Measurements from ENCODE around the gene NPAS1. TPM values are rescaled to one million over a fixed set of nuclear protein-coding genes. Genes with fewer than 3 reads are reported as not detected.

The NPAS1 gene
- total and polyA plus RNA-seq, 2 of the 8 experiments (the other 6 are each of a cell fraction or from before 2014, with no cell fraction given): 9.9 to 13.9 TPM

DNA sequence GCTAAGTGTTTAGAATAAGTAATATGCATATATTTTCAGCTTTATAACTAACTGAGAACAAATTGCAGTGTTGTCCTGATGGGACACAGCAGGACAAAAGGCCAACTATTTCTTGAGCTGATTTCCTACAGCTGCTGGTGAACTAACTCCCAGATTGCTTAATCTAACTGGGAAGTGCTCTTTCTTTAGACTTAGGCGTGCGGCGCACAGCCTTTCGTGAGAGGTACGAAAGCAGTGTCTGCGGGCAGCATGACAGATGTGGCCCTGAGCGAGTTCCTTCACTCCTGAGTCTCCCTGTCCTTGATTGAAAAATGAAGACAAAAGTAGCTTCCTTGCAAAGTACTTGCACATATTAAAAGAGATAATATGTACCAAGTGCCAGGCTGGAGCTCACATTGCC, 47.3 kb upstream of the NPAS1 start:
- FAIRE-seq: no peak
- 91% methylated on average over 7 of the region's 7 CpGs; no CpG with 5 or more reads in 1 of the 2 experiments for WGBS, 2 experiments (ENCODE audit: extremely low coverage in 1 of 2, insufficient coverage in 1 of 2, insufficient read length in 1 of 2, insufficient replicate concordance in 2 of 2, low coverage in 1 of 2, low lambda C conversion rate in 2 of 2, missing lambda C conversion rate in 1 of 2)
- H2BK5ac ChIP-seq (ENCODE audit: low read depth, low read length): no peak overlapping the region
- H4K5ac ChIP-seq (ENCODE audit: insufficient read length, low read depth, low read length): no peak overlapping the region
- H2BK12ac ChIP-seq (ENCODE audit: low read depth, low read length): no peak overlapping the region
- no peaks in the 10 kb centered on the region for H3K9me3 ChIP-seq (ENCODE audit: insufficient read depth in 2 of 2, low read depth in 1 of 2, low read length in 1 of 2)
- ChIA-PET CTCF (ENCODE audit: partially characterized antibody) (interaction anchor here (0.5 to 2.7 kb wide), 5 partner anchors 19 to 1807 kb away, joined by 3 to 16 read pairs (median 4); no protein-coding TSS in a partner anchor), POLR2A (ENCODE audit: partially characterized antibody) (interaction anchor here (0.8 to 1.9 kb wide), 5 partner anchors 9 to 111 kb away, joined by 3 to 7 read pairs (median 3); no protein-coding TSS in a partner anchor)
- no peak overlapping the region for H4K8ac ChIP-seq (ENCODE audit: extremely low read depth, insufficient read depth, low read length)
- no peak overlapping the region for H3K56ac ChIP-seq (replicated peaks; ENCODE audit: insufficient read length, low read depth, low read length)
- DNase-seq (ENCODE audit: low read depth in 1 of 2, low spot score in 2 of 2): no peak
- no peak overlapping the region for H3K9ac ChIP-seq (replicated peaks in 1 of 4; ENCODE audit: extremely low read depth in 1 of 4, low read depth in 3 of 4, low read length in 3 of 4)
- peaks cover 4% of the 10 kb centered on the region for H3K79me1 ChIP-seq (ENCODE audit: low read depth, low read length)
- no peak overlapping the region for H3K14ac ChIP-seq (ENCODE audit: insufficient read length)
- no peak overlapping the region for H3K27ac ChIP-seq (ENCODE audit: low read depth, low read length)
- no peak overlapping the region for H3K4ac ChIP-seq (replicated peaks; ENCODE audit: insufficient read length, low read depth, low read length)
- no peaks in the 10 kb centered on the region for H3K23me2 ChIP-seq (ENCODE audit: low read depth, low read length)
- TF ChIP-seq CBX8 (IDR thresholded peaks at IDR 0.05; ENCODE audit: borderline replicate concordance, low read depth, low read length): no peak
- TF ChIP-seq HDAC2 (IDR thresholded peaks at IDR 0.05; ENCODE audit: borderline replicate concordance in 1 of 2, low read depth in 2 of 2, low read length in 2 of 2): no peak
- TF ChIP-seq RBBP5 (IDR thresholded peaks at IDR 0.05; ENCODE audit: borderline replicate concordance, low read depth, low read length): no peak
- TF ChIP-seq RFX5 (IDR thresholded peaks at IDR 0.05; ENCODE audit: borderline replicate concordance, low read depth, low read length): no peak
- no peak for TF ChIP-seq SP2 (IDR thresholded peaks at IDR 0.05; ENCODE audit: low read length)
- TF ChIP-seq, protein P1, sequence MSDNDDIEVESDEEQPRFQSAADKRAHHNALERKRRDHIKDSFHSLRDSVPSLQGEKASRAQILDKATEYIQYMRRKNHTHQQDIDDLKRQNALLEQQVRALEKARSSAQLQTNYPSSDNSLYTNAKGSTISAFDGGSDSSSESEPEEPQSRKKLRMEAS (IDR thresholded peaks at IDR 0.05): no peak
- no peaks in the 10 kb centered on the region for H3K79me2 ChIP-seq (ENCODE audit: control insufficient read depth in 1 of 2, insufficient read depth in 2 of 2, low read length in 2 of 2)
- H2AK5ac ChIP-seq (ENCODE audit: low read depth, low read length): no peak overlapping the region
- H3K18ac ChIP-seq (ENCODE audit: extremely low read depth, low read length): no peak overlapping the region
- no peak overlapping the region for H2BK20ac ChIP-seq (ENCODE audit: low read length)
- H3K23ac ChIP-seq (ENCODE audit: insufficient read length): no peak overlapping the region
- H4K20me1 ChIP-seq (replicated peaks in 1 of 2; ENCODE audit: control insufficient read depth in 1 of 2, insufficient read depth in 2 of 2, low read length in 2 of 2): peaks cover 2 to 3% of the 10 kb centered on the region in 2 experiments
- no peak overlapping the region for H3K4me3 ChIP-seq (ENCODE audit: extremely low read depth in 1 of 4, insufficient read depth in 2 of 4, low read depth in 3 of 4, low read length in 4 of 4)
- H2BK15ac ChIP-seq (ENCODE audit: low read length): no peak overlapping the region
- peaks cover 11 to 17% (median 14%) of the 10 kb centered on the region in 4 experiments for H3K4me1 ChIP-seq (replicated peaks in 1 of 4; ENCODE audit: control insufficient read depth in 3 of 4, insufficient read depth in 4 of 4, low read length in 3 of 4)
- H2AFZ ChIP-seq (ENCODE audit: low read length): no peak overlapping the region
- no peak overlapping the region for H4K91ac ChIP-seq (replicated peaks; ENCODE audit: insufficient read length, low read length)
- H2BK120ac ChIP-seq (replicated peaks; ENCODE audit: low read depth, low read length): no peak overlapping the region
- no peaks in the 10 kb centered on the region for H3K27me3 ChIP-seq (replicated peaks in 1 of 4; ENCODE audit: control insufficient read depth in 3 of 4, extremely low read depth in 1 of 4, insufficient read depth in 3 of 4, low read length in 3 of 4)
- H3K4me2 ChIP-seq (ENCODE audit: insufficient read depth in 1 of 2, low read depth in 2 of 2, low read length in 2 of 2): no peak overlapping the region
- H3K36me3 ChIP-seq (ENCODE audit: control insufficient read depth in 2 of 4, insufficient read depth in 4 of 4, low read length in 3 of 4): peaks cover 0 to 3% (median 0%) of the 10 kb centered on the region in 4 experiments; a peak in 2 of 8 replicates
